Activated CD8-positive, alpha-beta memory T cell treated with anti-CD3 and anti-CD28 coated beads for 1 hour (primary cell): ENCODE data around the gene SMIM28.
A peak's percentile ranks its signal among the peaks of the same experiment; 100 is the strongest.
"Not testable (repeated sequence)": the region's sequence is repeated elsewhere in the genome, so short reads cannot be mapped to it uniquely, and the experiment has no call there.

Experiments used
- DNase-seq, 2 donors: peaks; one replicate each; pipeline ENCODE4 v3.0.0-alpha.2; 2020; ENCODE audit warnings: low read depth in 1 of 2; ENCODE audit errors: extremely low read depth in 1 of 2

Gene SMIM28

GRCh38 chr6:138403801-138404665 lies 26.3 kb downstream of the SMIM28 start, which contains the start of gene HEBP2:
TSS of gene HEBP2 (plus strand) at chr6:138404223. CDS start at chr6:138404496, 273 bp downstream.
- DNase-seq: peak; percentile 77 to 90

- no peak for DNase-seq
These were observed 27.1 kb downstream of the SMIM28 start for GRCh38 chr6:138404666-138405337.

GRCh38 chr6:138405816-138406413 lies 28.2 kb downstream of the SMIM28 start:
- DNase-seq: no peak

DNA sequence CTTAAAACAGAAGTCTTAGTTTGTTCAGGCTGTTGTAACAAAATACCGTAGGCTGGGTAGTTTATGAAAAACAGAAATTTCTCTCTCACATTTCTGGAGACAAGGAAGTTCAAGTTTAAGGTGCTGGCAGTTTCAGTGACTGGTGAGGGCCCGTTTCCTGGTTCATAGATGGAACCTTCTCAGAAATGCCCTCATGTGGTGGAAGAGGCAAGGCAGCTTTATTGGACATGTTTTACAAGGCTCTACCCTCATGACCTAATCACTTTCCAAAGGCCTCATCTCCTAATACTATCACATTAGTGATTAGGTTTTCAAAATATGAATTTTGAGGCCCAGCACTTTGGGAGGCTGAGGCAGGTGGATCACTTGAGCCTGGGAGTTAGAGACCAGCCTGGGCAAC lies 28.7 kb downstream of the SMIM28 start:
- DNase-seq: no peak

- no peak for DNase-seq
These were observed 32.5 kb downstream of the SMIM28 start for GRCh38 chr6:138410048-138410735.

DNA sequence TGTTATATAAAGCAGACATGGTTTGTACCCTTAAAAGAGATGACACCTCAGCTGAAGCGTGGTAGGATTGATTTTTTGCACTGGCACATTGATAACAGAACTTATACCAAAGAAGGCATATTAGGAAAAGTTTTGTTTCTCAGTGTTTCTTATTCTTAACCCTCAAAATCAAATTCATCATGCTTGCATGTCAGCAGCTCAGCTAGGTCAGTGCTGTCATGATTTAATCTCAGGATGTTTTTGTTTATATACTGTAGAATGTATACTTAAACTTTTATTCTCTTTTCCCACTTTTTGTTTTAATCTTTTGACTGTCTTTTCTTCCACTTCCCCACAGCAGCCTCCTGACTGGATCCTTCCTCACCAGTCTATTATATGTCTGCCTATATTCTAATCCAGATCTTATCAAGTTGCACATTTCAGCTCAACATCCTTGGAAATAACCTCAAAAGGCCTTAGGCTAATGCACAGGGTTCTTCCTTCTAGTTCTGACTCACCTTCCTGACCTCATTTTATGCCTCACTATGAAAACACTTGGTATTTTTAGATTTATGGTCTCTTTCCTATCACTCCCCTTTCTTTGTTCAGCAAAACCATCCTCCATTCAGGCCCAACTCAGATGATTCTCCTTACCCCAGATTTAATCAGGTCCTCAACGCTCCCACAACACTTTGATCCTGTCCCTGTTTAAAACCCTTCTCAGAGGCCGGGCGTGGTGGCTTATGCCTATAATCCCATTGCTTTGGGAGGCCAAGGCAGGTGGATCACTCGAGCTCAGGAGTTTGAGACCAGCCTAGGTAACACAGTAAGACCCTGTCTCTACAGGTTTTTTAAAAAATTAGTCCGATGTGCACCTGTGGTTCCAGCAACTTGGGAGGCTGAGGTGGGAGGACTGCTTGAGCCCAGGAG lies 33.5 kb downstream of the SMIM28 start:
- DNase-seq: no peak

- no peak for DNase-seq
These were observed 37.4 kb downstream of the SMIM28 start for GRCh38 chr6:138415125-138415524.

- DNase-seq: no peak
These were observed 38.5 kb downstream of the SMIM28 start for GRCh38 chr6:138416206-138416605.

- DNase-seq: no peak
These were observed 39.9 kb downstream of the SMIM28 start for GRCh38 chr6:138417493-138418117.

DNA sequence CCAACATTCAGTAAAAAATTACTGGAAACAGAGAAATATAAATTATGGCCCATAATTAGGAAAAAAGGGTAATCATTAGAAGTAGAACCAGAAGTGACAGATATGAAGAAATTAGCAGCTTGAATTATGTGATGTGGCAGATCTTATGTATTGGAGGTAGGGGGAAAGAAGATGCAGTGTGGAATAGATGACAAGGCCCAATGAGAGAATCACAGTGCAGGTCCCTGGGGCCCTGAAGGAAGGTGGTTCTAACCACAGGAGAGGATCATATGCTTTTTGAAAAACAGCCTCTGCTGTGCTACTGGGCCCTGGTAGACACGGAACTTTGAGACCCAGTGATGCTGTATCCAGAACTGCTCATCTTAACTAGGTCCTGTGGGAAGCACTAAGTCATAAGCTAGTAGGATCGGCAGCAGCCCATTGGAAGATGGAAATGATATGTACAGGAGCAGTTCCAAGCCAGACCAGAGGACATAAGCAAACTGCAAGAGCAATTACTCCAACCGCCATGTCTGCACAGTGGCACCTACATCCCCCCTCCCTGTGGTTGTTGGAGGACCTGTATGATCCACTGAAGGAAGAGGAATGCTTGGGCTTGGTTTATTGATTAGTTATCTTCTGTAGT lies 40.5 kb downstream of the SMIM28 start:
- no peak for DNase-seq

- no peak for DNase-seq
These were observed 42.1 kb downstream of the SMIM28 start for GRCh38 chr6:138419766-138420165.

GRCh38 chr6:138420356-138420755 lies 42.7 kb downstream of the SMIM28 start:
- DNase-seq: no peak

GRCh38 chr6:138421089-138421488 lies 43.4 kb downstream of the SMIM28 start:
- DNase-seq: no peak

DNA sequence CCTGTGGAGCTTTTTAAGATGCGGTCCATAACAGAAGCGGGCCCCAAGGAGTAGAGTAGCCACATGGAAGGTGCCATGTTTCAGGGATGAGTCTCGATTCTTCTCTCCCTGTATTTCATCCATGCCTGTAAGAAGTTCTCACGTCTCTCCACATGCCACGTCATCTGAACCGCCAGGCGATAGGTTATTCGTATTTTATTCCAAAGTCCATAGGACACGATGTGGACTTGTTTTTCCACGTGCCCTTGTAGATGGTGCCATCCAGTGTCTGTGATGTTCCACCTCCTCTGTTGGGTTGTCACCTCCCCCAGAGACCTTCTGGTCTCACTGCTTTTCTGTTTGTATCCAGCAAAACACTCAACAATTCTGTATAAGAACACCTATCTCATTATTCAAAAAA lies 43.9 kb downstream of the SMIM28 start:
- DNase-seq: no peak

- no peak for DNase-seq
These were observed 45.2 kb downstream of the SMIM28 start for GRCh38 chr6:138422861-138423260.

GRCh38 chr6:138424004-138424904 lies 46.5 kb downstream of the SMIM28 start:
- DNase-seq: no peak

GRCh38 chr6:138425256-138425655 lies 47.6 kb downstream of the SMIM28 start:
- DNase-seq: not testable (repeated sequence)

DNA sequence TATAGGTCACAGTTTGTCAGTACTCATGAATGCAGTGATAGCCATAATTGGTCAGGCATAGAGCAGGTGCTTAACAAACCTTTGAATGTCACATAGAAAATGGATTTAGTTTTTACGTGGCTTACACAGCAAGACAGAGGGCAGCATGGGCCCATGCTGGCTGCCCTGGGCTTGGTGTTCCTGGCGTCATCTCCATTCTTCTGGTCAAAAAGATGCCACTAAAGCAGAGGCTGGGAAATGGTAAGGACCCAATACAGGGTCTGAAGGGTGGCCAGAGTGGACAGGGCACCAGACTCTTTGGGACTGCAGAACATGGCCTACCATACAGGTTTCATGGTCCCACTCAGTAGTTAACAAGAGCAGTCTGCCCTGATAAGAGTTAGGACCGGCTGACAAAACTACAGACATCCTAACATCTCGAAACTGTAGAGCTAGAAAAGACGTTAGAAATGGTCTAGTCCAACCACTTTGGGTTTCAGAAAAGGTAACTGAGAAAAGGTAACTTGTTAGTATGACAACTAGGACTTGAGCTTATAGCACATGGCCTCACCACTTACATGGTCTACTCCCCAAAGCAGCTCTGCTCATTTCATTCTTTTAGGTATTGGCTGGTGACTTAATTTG lies 48.9 kb downstream of the SMIM28 start:
- DNase-seq: no peak
